Measurements from ENCODE around the gene HCAR1. TPM values are rescaled to one million over a fixed set of nuclear protein-coding genes. Genes with fewer than 3 reads are reported as not detected.
"Not testable (repeated sequence)": the region's sequence is repeated elsewhere in the genome, so short reads cannot be mapped to it uniquely, and the experiment has no call there.

Gene HCAR1
- total RNA-seq: under 1 TPM in 1 of 2 donors, not detected in 1; 0.11 TPM

GRCh38 chr12:122730215-122731014 lies at the start of gene HCAR1:
TSS of gene HCAR1 (minus strand) at chr12:122730844. CDS start at chr12:122730339, 505 bp downstream.
- H3K36me3 ChIP-seq: no peaks in the 10 kb centered on the region
- no peaks in the 10 kb centered on the region for H3K4me1 ChIP-seq
- no peak within 1 kb of the TSS for H3K9ac ChIP-seq (ENCODE audit: low read depth in 2 of 2, low read length in 2 of 2)
- no peaks in the 10 kb centered on the region for H3K27me3 ChIP-seq
- no peaks in the 10 kb centered on the region for H3K9me3 ChIP-seq
- no peak within 1 kb of the TSS for H3K27ac ChIP-seq
- H3K4me3 ChIP-seq: no peak within 1 kb of the TSS
- intact Hi-C loops (cut with DNase I): no loop called here
- no peak for TF ChIP-seq CTCF (IDR thresholded peaks at IDR 0.05)
- no peak for DNase-seq

- peaks cover 4% of the 10 kb centered on the region for H3K4me1 ChIP-seq
- intact Hi-C loops (cut with DNase I): no loop called here
- TF ChIP-seq CTCF (IDR thresholded peaks at IDR 0.05): no peak
- H3K9ac ChIP-seq (ENCODE audit: low read depth in 2 of 2, low read length in 2 of 2): no peak overlapping the region
- no peaks in the 10 kb centered on the region for H3K9me3 ChIP-seq
- H3K36me3 ChIP-seq: peaks cover 3% of the 10 kb centered on the region
- H3K4me3 ChIP-seq: no peak overlapping the region
- H3K27me3 ChIP-seq: no peaks in the 10 kb centered on the region
- no peak overlapping the region for H3K27ac ChIP-seq
- no peak for DNase-seq
Observed at GRCh38 chr12:122757568-122757967, 26.9 kb upstream of the HCAR1 start.

- no peak for TF ChIP-seq CTCF (IDR thresholded peaks at IDR 0.05)
- Histone ChIP-seq H3K36me3 (peaks cover under 1% of the 10 kb centered on the region), H3K9ac (ENCODE audit: low read depth in 2 of 2, low read length in 2 of 2) (no peak overlapping the region), H3K27ac (no peak overlapping the region), H3K4me3 (no peak overlapping the region), H3K27me3 (no peaks in the 10 kb centered on the region), H3K4me1 (peaks cover 4% of the 10 kb centered on the region), H3K9me3 (no peaks in the 10 kb centered on the region)
- DNase-seq: no peak
- intact Hi-C loops (cut with DNase I): loop anchor here (5.0 kb wide), 1 partner anchor 117 kb away; no protein-coding TSS in a partner anchor
Observed at GRCh38 chr12:122754790-122755189, 24.1 kb upstream of the HCAR1 start.

GRCh38 chr12:122753319-122753650 lies 22.6 kb upstream of the HCAR1 start:
- H3K4me1 ChIP-seq: peaks cover 4% of the 10 kb centered on the region
- TF ChIP-seq CTCF (IDR thresholded peaks at IDR 0.05): no peak
- peak overlapping the region; percentile 83 for H3K27ac ChIP-seq
- H3K9ac ChIP-seq (ENCODE audit: low read depth in 2 of 2, low read length in 2 of 2): peak overlapping the region; percentile 88 to 98
- intact Hi-C loops (cut with DNase I): loop anchor here (5.0 kb wide), 1 partner anchor 116 kb away; no protein-coding TSS in a partner anchor
- DNase-seq: no peak
- no peaks in the 10 kb centered on the region for H3K27me3 ChIP-seq
- H3K9me3 ChIP-seq: no peaks in the 10 kb centered on the region
- H3K36me3 ChIP-seq: no peaks in the 10 kb centered on the region
- peak overlapping the region; percentile 94 for H3K4me3 ChIP-seq

- DNase-seq: peak; percentile 99
- Histone ChIP-seq H3K36me3 (no peaks in the 10 kb centered on the region), H3K9me3 (no peaks in the 10 kb centered on the region), H3K9ac (ENCODE audit: low read depth in 2 of 2, low read length in 2 of 2) (peak within 1 kb of the TSS; percentile 88 to 98), H3K4me1 (peaks cover 4% of the 10 kb centered on the region), H3K27ac (peak within 1 kb of the TSS; percentile 83), H3K27me3 (no peaks in the 10 kb centered on the region), H3K4me3 (peak within 1 kb of the TSS; percentile 94)
- peak; percentile 77 for TF ChIP-seq CTCF (IDR thresholded peaks at IDR 0.05)
- intact Hi-C loops (cut with DNase I): loop anchor here (5.0 kb wide), 1 partner anchor 115 kb away; no protein-coding TSS in a partner anchor
Observed at GRCh38 chr12:122752464-122753318, 22.0 kb upstream of the HCAR1 start, which contains the start of gene DENR. TSS of gene DENR (plus strand) at chr12:122752824. CDS start at chr12:122753702, 878 bp downstream.

- intact Hi-C loops (cut with DNase I): loop anchor here (5.0 kb wide), 1 partner anchor 114 kb away; no protein-coding TSS in a partner anchor
- H3K9me3 ChIP-seq; H3K27me3 ChIP-seq; DNase-seq; H3K4me3 ChIP-seq; H3K4me1 ChIP-seq; H3K27ac ChIP-seq; H3K36me3 ChIP-seq; H3K9ac ChIP-seq (ENCODE audit: low read depth in 2 of 2, low read length in 2 of 2): not testable (repeated sequence)
Observed at GRCh38 chr12:122750781-122751515, 20.3 kb upstream of the HCAR1 start.
